NCI-H128 (cell line): ENCODE results near the gene GET4.
"Not testable (repeated sequence)": the region's sequence is repeated elsewhere in the genome, so short reads cannot be mapped to it uniquely, and the experiment has no call there.

Experiments
- DNase-seq: peaks from one replicate; lab custom pipeline; 2025; ENCODE audit not compliant: unreplicated experiment; lab: John Stamatoyannopoulos, UW

The GET4 gene

GRCh38 chr7:914521-915194 is 38.3 kb downstream of the GET4 start:
- DNase-seq = no peak

GRCh38 chr7:915291-916218 is 39.2 kb downstream of the GET4 start:
- DNase-seq = no peak

- no peak for DNase-seq
Observed at GRCh38 chr7:916291-916941, 40.1 kb downstream of the GET4 start.

- DNase-seq = no peak
Observed at GRCh38 chr7:917255-918117, 41.1 kb downstream of the GET4 start.

DNA sequence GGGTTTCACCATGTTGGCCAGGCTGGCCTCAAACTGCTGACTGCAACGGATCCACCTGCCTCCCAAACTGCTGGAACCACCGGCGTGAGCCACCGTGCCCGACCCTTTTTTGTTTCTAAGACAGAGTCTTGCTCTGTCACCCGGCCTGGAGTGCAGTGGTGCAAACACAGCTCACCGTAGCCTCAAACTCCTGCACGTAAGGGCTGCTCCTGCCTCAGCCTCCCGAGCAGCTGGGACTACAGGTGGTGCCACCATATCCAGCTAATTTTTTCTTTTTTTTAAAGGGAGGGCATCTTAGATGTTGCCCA is 41.7 kb downstream of the GET4 start:
- DNase-seq = no peak

DNA sequence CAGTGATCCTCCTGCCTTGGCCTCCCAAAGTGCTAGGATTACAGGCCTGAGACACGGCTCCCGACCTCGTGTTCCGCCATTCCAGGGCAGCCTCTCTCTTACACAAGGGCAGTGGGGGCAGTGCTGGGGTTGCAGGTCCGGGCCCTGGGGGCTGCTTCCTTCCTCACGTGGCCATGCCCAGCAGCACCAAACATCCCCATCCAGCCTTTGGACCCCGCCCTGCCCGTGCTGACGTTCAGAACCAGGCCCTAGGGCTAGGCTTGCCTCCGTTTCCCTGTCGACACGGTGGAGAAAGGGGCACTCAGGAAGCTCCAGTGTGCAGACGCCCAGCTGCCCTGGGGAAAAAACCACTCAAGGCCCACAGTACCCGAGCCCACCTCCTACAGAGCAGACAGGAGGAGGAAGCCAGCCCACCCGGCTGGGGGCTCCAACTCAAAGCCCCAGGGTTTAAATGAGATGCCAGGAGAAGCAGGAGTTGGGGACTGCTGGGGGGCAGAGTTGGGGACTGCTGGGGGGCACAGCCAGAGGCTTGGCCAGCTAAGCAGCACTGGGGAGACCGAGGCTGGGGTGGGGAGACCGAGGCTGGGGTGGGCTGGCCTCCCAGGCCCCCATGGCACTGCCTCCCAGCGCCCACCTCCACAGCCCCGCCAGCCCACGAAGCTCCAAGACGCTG is 42.2 kb downstream of the GET4 start:
- DNase-seq = no peak

DNA sequence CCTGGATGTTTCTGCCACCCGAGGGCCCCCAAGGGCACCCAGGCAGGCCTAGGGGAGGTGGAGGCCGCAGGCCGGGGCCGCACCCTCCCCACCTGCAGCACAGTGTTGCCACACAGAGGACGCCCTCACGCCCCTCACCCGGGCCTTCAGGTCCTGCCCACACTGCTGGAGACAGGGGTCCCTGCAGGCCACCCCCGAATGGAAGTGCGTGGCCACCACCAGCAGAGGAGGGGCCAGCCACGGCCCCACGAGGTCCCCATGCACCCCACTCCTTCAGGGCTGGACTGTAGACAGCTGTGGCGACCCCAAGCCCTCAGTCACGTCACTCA is 42.7 kb downstream of the GET4 start:
- DNase-seq = no peak

DNA sequence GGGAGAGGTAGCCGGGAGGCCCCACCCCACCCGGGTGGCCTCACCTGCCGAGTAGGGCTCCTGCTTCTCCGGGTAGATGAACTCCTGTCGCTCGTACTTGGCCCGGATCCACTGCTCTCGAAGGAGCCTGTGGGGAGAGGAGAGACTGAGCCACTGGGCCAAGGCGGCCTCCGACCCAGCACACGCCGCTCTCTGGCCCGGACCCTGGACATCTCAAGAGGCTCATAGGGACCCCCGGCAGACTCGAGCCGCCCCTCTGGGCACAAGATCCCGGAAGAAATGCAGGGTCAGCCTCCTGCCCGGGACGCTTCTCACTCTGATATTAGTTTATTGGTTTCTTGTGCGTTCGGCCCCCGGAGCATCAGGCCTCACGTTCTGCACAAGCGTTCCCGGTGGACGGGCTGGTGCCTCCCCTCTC is 43.6 kb downstream of the GET4 start:
- DNase-seq = no peak

DNA sequence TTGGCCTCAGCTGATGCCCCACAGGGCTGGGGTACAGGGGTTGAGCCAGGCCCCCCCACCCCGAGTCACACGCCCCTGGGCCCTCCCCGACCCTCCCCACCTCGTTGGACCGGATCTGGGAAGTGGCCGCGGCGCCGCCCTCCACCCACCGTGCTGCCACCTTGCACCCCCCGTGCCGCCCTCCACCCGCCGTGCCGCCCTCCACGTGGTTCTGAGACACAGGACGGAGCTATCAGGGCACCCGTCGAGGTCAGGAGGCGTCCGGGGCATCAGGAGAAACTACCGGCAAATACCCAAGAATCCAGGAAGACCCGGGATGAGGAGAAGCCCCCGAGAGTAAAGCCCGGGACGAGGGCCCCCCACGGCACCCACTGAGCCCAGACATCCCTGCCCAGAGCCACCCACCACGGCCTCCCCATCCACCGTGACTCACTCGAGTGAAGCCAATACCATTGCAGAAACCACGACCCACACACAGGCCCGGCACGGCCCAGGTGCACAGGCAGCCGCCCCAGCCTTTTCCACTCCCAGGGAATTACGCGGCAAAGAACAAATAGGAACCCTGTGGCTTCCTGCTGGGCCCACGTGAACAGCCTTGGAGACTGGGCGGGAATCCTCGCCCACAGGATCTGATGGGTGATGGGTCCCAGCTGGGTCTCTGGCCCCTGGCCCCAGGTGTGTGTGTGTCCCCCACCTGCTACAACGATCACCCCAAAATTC is 44.2 kb downstream of the GET4 start:
- no peak for DNase-seq

DNA sequence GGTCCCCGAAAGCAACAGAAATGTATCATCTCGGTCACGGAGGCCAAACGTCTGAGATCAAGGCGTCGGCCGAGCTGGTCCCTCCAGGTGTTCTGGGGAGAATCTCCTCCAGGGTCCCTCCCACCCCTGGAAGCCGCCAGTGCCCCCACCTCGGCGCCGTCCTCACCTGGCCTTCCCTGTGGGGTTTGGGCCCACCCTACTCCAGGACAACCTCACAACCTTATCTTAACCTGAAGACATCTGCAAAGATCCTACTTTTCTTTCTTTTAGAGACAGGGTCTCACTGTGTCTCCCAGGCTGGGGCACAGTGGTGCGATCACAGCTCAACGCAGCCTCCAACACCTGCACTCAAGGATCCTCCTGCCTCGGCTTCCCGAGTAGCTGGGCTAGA is 44.7 kb downstream of the GET4 start:
- no peak for DNase-seq

GRCh38 chr7:921581-922333 is 45.4 kb downstream of the GET4 start:
- DNase-seq = no peak

DNA sequence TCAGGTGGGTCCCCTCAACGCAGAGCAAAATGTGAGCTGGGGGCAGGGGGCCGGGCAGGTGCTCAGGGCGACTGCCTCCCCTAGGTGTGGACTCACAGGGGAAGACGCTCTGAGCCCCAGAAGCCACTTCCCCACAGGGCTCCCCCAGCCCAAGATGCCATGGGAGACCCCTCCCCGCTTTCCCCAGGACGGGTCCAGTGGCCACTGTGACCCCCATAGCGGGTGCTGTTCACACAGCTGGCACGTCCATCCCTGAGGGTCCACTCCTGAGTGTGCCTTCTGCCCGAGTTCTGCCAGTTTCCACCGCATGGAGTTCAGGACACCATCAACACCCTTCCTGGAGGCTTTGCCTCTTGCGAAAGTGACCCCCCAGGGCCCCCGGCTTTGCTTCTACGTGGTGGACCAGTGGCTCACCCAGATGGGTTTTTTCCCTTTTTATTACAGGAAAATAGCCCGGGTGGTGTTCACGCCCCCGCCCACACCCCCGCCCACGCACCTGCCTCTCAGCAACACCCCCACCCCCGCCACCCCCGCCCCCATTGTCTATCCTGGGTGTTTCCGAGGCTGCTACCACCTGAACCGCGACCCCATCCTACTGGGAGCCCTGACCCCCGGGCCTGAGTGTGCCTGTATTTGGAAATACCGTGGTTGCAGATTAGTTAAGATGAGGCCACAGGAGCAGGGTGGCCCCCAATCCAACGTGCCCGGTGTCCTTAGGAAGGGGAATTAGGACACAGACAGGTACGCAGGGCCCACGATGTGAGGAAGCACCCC is 46.2 kb downstream of the GET4 start:
- DNase-seq = no peak

DNA sequence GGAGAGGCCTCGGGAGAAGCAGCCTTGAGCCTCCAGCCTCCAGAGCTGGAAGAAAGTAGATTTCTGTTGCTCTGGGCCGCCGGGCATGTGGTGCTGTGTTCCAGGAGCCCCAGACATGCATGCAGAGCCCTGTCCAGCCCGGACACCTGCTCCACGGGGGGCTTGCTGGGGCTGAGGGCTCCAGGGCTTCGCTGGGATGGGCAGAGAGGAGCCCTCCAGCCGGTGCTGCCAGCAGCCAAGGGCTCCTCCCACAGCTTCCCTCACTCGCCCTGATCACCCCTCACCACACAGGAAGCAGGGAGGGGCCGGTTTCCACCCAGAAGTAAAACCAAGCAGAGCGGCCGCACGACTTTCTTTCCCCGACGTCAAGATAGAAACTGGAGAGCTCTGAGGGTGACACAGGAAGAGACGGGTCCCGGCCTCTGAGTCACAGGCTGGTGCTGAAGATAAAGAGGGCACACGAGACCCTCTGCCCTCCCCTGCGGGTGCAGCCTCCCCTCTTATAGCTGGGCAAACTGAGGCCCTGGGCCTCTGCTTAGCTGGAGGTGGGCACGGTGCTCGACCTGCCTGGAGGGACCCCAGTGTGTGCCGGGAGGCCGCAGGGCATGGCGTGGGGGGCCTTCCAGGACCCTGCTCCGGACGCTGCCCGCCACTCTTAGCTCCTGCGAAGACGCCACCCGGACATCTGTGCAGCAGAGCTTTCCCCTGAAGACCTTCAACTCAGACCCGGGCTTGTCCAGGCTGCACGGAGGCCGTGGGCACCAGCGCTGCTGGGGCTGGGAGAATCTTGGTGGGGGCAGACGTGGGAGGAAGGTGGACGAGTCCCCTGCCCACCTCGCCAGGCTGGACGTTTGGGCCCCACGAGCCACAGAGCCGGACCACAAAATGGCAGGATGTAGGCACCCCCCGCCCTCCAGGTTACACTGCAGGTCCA is 47.0 kb downstream of the GET4 start:
- no peak for DNase-seq

DNA sequence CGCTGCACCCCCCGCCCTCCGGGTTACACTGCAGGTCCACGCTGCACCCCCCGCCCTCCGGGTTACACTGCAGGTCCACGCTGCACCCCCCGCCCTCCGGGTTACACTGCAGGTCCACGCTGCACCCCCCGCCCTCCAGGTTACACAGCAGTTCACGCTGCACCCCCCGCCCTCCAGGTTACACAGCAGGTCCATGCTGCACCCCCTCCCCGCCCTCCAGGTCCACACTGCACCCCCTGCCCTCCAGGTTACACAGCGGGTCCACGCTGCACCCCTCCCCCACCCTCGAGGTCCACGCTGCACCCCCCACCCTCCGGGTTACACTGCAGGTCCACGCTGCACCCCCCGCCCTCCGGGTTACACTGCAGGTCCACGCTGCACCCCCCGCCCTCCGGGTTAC is 47.7 kb downstream of the GET4 start:
- not testable (repeated sequence) for DNase-seq

DNA sequence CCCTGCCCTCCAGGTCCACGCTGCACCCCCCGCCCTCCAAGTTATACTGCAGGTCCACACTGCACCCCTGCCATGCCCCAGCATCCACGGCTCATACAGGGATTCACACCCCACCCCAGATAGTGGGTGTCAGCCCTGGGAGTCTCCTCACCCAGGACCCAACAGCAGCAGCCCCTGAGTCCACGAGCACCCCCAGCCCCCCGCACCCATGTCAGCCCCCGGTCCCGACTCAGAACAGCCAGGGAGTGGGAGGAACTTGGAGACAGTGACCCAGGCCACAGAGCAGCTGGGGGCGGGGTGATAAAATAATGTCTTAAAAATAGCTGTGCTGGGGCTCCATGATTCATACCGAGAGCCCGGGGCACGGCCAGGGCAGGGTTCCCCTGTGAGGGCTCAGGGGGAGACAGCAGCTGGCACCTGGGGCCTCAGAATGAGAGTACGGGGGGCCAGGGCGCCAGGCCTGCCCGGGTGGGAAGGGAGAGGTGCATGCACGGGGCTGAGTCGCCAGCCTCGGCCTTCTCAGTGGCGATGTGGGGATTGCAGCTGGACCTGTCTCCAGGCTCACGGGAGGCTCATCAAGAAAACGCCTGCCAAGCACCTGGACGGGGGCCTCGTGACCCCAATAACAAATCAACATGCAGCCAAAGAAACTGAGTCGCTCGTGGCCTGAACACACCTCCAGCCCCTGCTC is 48.3 kb downstream of the GET4 start:
- DNase-seq = no peak

DNA sequence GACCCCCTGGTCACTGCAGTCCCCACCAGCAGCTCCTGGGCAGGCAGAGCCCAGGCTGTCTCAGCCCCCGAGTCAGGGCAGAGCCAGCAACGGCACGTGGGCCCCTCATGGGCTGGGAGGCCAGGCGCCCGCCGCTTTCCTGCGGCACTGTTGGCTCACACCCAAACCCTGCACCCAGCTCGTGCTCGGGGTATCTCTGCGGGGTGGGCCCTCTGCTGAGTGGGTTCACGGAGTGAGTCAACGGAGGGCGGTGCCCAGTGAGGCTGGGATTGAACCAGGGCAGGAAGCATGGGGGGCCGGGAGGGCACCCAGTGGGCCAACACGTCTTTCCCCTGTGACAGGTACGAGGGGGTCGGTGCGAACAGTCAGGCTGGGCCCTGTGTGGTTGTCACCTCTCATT is 49.2 kb downstream of the GET4 start:
- DNase-seq = no peak
